ENCODE results near the gene TMEM69. TPM values are rescaled to one million over a fixed set of nuclear protein-coding genes. Genes with fewer than 3 reads are reported as not detected.
"Not testable (repeated sequence)": the region's sequence is repeated elsewhere in the genome, so short reads cannot be mapped to it uniquely, and the experiment has no call there.

The TMEM69 gene
- total and polyA plus RNA-seq, 12 donors: 12.9 to 31.0 (median 24.6) TPM

GRCh38 chr1:45716700-45717099 is 28.7 kb downstream of the TMEM69 start:
- peaks cover 0 to 81% (median 8%) of the 10 kb centered on the region in 9 donors for H3K36me3 ChIP-seq

GRCh38 chr1:45717386-45717785 is 29.4 kb downstream of the TMEM69 start:
- H3K27ac ChIP-seq, H3K9me3 ChIP-seq, H3K4me3 ChIP-seq, DNase-seq, ATAC-seq, H3K4me1 ChIP-seq, H3K27me3 ChIP-seq: not testable (repeated sequence)
- intact Hi-C loops (cut with DNase I): loop anchor here in 1 of 10 donors (2.0 kb wide), 1 partner anchor 17 kb away; no protein-coding TSS in a partner anchor
- WGBS, 2 donors: 86 to 89% methylated on average over 8 of the region's 8 CpGs
- peaks cover 0 to 81% (median 1%) of the 10 kb centered on the region in 9 donors for H3K36me3 ChIP-seq

More at GRCh38 chr1:45716700-45717099, 28.7 kb downstream of the TMEM69 start:
- ATAC-seq (no peak), DNase-seq (no peak)
- intact Hi-C loops (cut with DNase I): loop anchor here in 1 of 10 donors (2.0 kb wide), 1 partner anchor 18 kb away; no protein-coding TSS in a partner anchor
- no peak for TF ChIP-seq CTCF (IDR thresholded peaks at IDR 0.05)
- H3K4me1 ChIP-seq: no peaks in the 10 kb centered on the region
- WGBS, 2 donors: 93 to 96% methylated on average over 3 of the region's 3 CpGs
- no peaks in the 10 kb centered on the region for H3K27me3 ChIP-seq
- H3K4me3 ChIP-seq: no peak overlapping the region
- H3K9me3 ChIP-seq: no peaks in the 10 kb centered on the region
- no peak overlapping the region for H3K27ac ChIP-seq

- no peak for ATAC-seq
- Histone ChIP-seq H3K27ac (no peak overlapping the region), H3K9me3 (no peaks in the 10 kb centered on the region), H3K4me3 (no peak overlapping the region), H3K36me3 (peaks cover 0 to 72% (median 0%) of the 10 kb centered on the region in 9 donors), H3K4me1 (peaks cover 0 to 12% (median 0%) of the 10 kb centered on the region in 9 donors), H3K27me3 (no peaks in the 10 kb centered on the region)
- intact Hi-C loops (cut with DNase I): no loop called here
- 100% methylated on average over 1 of the region's 1 CpG for WGBS, 2 donors
- DNase-seq: no peak
- TF ChIP-seq CTCF (IDR thresholded peaks at IDR 0.05): no peak
These were observed 30.3 kb downstream of the TMEM69 start for GRCh38 chr1:45718289-45718688.

- Histone ChIP-seq H3K9me3 (no peaks in the 10 kb centered on the region), H3K27me3 (no peaks in the 10 kb centered on the region), H3K27ac (no peak overlapping the region), H3K4me1 (peaks cover 0 to 16% (median 0%) of the 10 kb centered on the region in 9 donors), H3K36me3 (peaks cover 0 to 46% (median 0%) of the 10 kb centered on the region in 9 donors), H3K4me3 (no peak overlapping the region)
- WGBS, 2 donors: 94 to 97% methylated on average over 1 of the region's 1 CpG
- intact Hi-C loops (cut with DNase I): no loop called here
- no peak for ATAC-seq
- DNase-seq: no peak
- no peak for TF ChIP-seq CTCF (IDR thresholded peaks at IDR 0.05)
These were observed 33.2 kb downstream of the TMEM69 start for GRCh38 chr1:45721207-45721606.

- Histone ChIP-seq H3K4me3 (no peak overlapping the region), H3K9me3 (no peaks in the 10 kb centered on the region), H3K27ac (peak overlapping the region in 1 of 10 donors; percentile 29), H3K36me3 (peaks cover 0 to 46% (median 4%) of the 10 kb centered on the region in 9 donors), H3K27me3 (no peaks in the 10 kb centered on the region), H3K4me1 (peaks cover 0 to 16% (median 0%) of the 10 kb centered on the region in 9 donors)
- DNase-seq (no peak), ATAC-seq (peak in 2 of 8 donors; percentile 79 to 87)
- intact Hi-C loops (cut with DNase I): no loop called here
- WGBS, 2 donors: 86 to 89% methylated on average over 3 of the region's 3 CpGs
- no peak for TF ChIP-seq CTCF (IDR thresholded peaks at IDR 0.05)
These were observed 34.8 kb downstream of the TMEM69 start for GRCh38 chr1:45722809-45723208.

Measured in heart right ventricle (tissue), 16 donors.